H1 (cell line): ENCODE data around the gene RELB. TPM values are rescaled to one million over a fixed set of nuclear protein-coding genes. Genes with fewer than 3 reads are reported as not detected.

ENCODE experiments used
- CTCF ChIA-PET: fragments of 300-600 bp; sonication (Branson Sonifier 250); formaldehyde crosslinking; loops from one replicate; lab custom pipeline; 2021; ENCODE audit not compliant: partially characterized antibody; lab: Charles Lee
- POLR2A ChIA-PET: fragments of 300-600 bp; sonication (Branson Sonifier 250); formaldehyde crosslinking; loops from one replicate; lab custom pipeline; 2021; ENCODE audit warnings: inconsistent platforms; ENCODE audit not compliant: partially characterized antibody; lab: Charles Lee
- DNase-seq, 2 experiments: peaks; one replicate each; pipeline versions ENCODE4 v3.0.0 to v3.0.0-alpha.2; 2010 to 2022; ENCODE audit warnings: low spot score in 2 of 2, low read depth in 1 of 2, mixed read lengths in 1 of 2
- FAIRE-seq: peaks from 2 replicates; lab custom pipeline; 2011; peaks lifted over from hg19 to GRCh38; lab: Jason Lieb, UNC
- H2AFZ ChIP-seq: 2 replicates; pipeline ENCODE4 v1.8.1; 2012; ENCODE audit warnings: low read length, inconsistent platforms
- H2AK5ac ChIP-seq: 2 replicates; pipeline ENCODE4 v1.6.1; 2013; ENCODE audit warnings: low read depth, low read length
- H2BK120ac ChIP-seq: replicated peaks from 2 replicates; pipeline ENCODE3; 2013; ENCODE audit warnings: low read depth, low read length, inconsistent platforms
- H2BK12ac ChIP-seq: 2 replicates; pipeline ENCODE4 v1.6.1; 2013; ENCODE audit warnings: low read depth, low read length
- H2BK15ac ChIP-seq: 2 replicates; pipeline ENCODE4 v1.6.1; 2013; ENCODE audit warnings: low read length
- H2BK20ac ChIP-seq: 2 replicates; pipeline ENCODE4 v1.6.1; 2013; ENCODE audit warnings: low read length
- H2BK5ac ChIP-seq: 2 replicates; pipeline ENCODE4 v1.6.1; 2013; ENCODE audit warnings: low read depth, low read length
- H3K14ac ChIP-seq: 2 replicates; pipeline ENCODE4 v1.6.1; 2013; ENCODE audit warnings: inconsistent platforms; ENCODE audit not compliant: insufficient read length
- H3K18ac ChIP-seq: 2 replicates; pipeline ENCODE4 v1.6.1; 2013; ENCODE audit warnings: low read length; ENCODE audit errors: extremely low read depth
- H3K23ac ChIP-seq: 2 replicates; pipeline ENCODE4 v1.6.1; 2013; ENCODE audit warnings: inconsistent platforms; ENCODE audit not compliant: insufficient read length
- H3K23me2 ChIP-seq: 2 replicates; pipeline ENCODE4 v1.6.1; 2013; ENCODE audit warnings: low read depth, low read length
- H3K27ac ChIP-seq: 2 replicates; pipeline ENCODE4 v1.6.1; 2011; ENCODE audit warnings: low read depth, low read length, inconsistent platforms
- H3K27me3 ChIP-seq, 4 experiments: replicated peaks in 1 of 4; 1 replicate in 1 of 4; 2 replicates in 3 of 4; pipeline versions ENCODE4 v1.6.1 to v1.8.1; 2011 to 2013; ENCODE audit warnings: low read length in 3 of 4, mild to moderate bottlenecking in 3 of 4, inconsistent platforms in 2 of 4, mixed read lengths in 2 of 4, moderate library complexity in 1 of 4; ENCODE audit not compliant: control insufficient read depth in 3 of 4, insufficient read depth in 3 of 4; ENCODE audit errors: extremely low read depth in 1 of 4
- H3K36me3 ChIP-seq, 4 experiments: 2 replicates each; pipeline versions ENCODE4 v1.6.1 to v1.8.1; 2011 to 2013; ENCODE audit warnings: mild to moderate bottlenecking in 4 of 4, low read length in 3 of 4, moderate library complexity in 2 of 4, control low read depth in 1 of 4, inconsistent platforms in 1 of 4; ENCODE audit not compliant: insufficient read depth in 4 of 4, control insufficient read depth in 2 of 4
- H3K4ac ChIP-seq: replicated peaks from 2 replicates; pipeline ENCODE3; 2013; ENCODE audit warnings: low read length, low read depth, mixed read lengths, inconsistent platforms; ENCODE audit not compliant: insufficient read length
- H3K4me1 ChIP-seq, 4 experiments: replicated peaks in 1 of 4; 1 replicate in 1 of 4; 2 replicates in 3 of 4; pipeline versions ENCODE4 v1.6.1 to v1.8.1; 2011 to 2013; ENCODE audit warnings: low read length in 3 of 4, inconsistent platforms in 2 of 4, mixed read lengths in 1 of 4; ENCODE audit not compliant: insufficient read depth in 4 of 4, control insufficient read depth in 3 of 4
- H3K4me2 ChIP-seq, 2 experiments: 2 replicates each; pipeline versions ENCODE4 v1.6.1 to v1.8.1; 2011 to 2013; ENCODE audit warnings: low read depth in 2 of 2, low read length in 2 of 2, control low read depth in 1 of 2, inconsistent platforms in 1 of 2, mild to moderate bottlenecking in 1 of 2; ENCODE audit not compliant: insufficient read depth in 1 of 2
- H3K4me3 ChIP-seq, 4 experiments: fragments of 200-600, 300-600 bp in 1 of 4; sonication (generic), shearing (Covaris generic), sonication (Bioruptor Twin) in 1 of 4; 2 replicates each; pipeline versions ENCODE4 v1.5.1 to v1.8.1; 2011 to 2016; ENCODE audit warnings: low read length in 4 of 4, low read depth in 3 of 4, control low read depth in 2 of 4, inconsistent platforms in 2 of 4, mild to moderate bottlenecking in 2 of 4, mixed read lengths in 1 of 4, moderate library complexity in 1 of 4; ENCODE audit not compliant: insufficient read depth in 2 of 4; ENCODE audit errors: extremely low read depth in 1 of 4
- H3K56ac ChIP-seq: replicated peaks from 2 replicates; pipeline ENCODE3; 2013; ENCODE audit warnings: low read depth, mild to moderate bottlenecking, mixed read lengths, low read length, inconsistent platforms; ENCODE audit not compliant: insufficient read length
- H3K79me1 ChIP-seq: 2 replicates; pipeline ENCODE4 v1.6.1; 2013; ENCODE audit warnings: low read depth, low read length, control low read depth
- H3K79me2 ChIP-seq, 2 experiments: 2 replicates each; pipeline versions ENCODE4 v1.6.1 to v1.8.1; 2012 to 2013; ENCODE audit warnings: low read length in 2 of 2, mild to moderate bottlenecking in 2 of 2, inconsistent platforms in 1 of 2; ENCODE audit not compliant: insufficient read depth in 2 of 2, control insufficient read depth in 1 of 2
- H3K9ac ChIP-seq, 4 experiments: replicated peaks in 1 of 4; 1 replicate in 1 of 4; 2 replicates in 3 of 4; pipeline versions ENCODE4 v1.6.1 to v1.8.1; 2011 to 2013; ENCODE audit warnings: low read depth in 3 of 4, low read length in 3 of 4, control low read depth in 2 of 4, mild to moderate bottlenecking in 2 of 4, moderate library complexity in 2 of 4, inconsistent platforms in 1 of 4; ENCODE audit errors: extremely low read depth in 1 of 4
- H3K9me3 ChIP-seq, 2 experiments: 2 replicates each; pipeline versions ENCODE4 v1.6.1 to v1.8.1; 2012 to 2013; ENCODE audit warnings: mild to moderate bottlenecking in 2 of 2, moderate library complexity in 2 of 2, control low read depth in 1 of 2, inconsistent platforms in 1 of 2, low read depth in 1 of 2, low read length in 1 of 2, mixed read lengths in 1 of 2; ENCODE audit not compliant: insufficient read depth in 2 of 2
- H4K20me1 ChIP-seq, 2 experiments: replicated peaks in 1 of 2; 2 replicates each; pipeline versions ENCODE3 to v1.8.1; 2011 to 2013; ENCODE audit warnings: inconsistent platforms in 2 of 2, low read length in 2 of 2, mild to moderate bottlenecking in 1 of 2; ENCODE audit not compliant: insufficient read depth in 2 of 2, control insufficient read depth in 1 of 2
- H4K5ac ChIP-seq: 2 replicates; pipeline ENCODE4 v1.6.1; 2013; ENCODE audit warnings: low read length, low read depth, mixed read lengths, inconsistent platforms; ENCODE audit not compliant: insufficient read length
- H4K8ac ChIP-seq: 2 replicates; pipeline ENCODE4 v1.8.0; 2013; ENCODE audit warnings: mild to moderate bottlenecking, moderate library complexity, low read length, inconsistent platforms; ENCODE audit not compliant: insufficient read depth; ENCODE audit errors: extremely low read depth
- H4K91ac ChIP-seq: replicated peaks from 2 replicates; pipeline ENCODE3; 2013; ENCODE audit warnings: low read length, mixed read lengths, inconsistent platforms; ENCODE audit not compliant: insufficient read length
- CTBP2 ChIP-seq: IDR thresholded peaks from 2 replicates; pipeline ENCODE4 v1.7.0; 2011; ENCODE audit warnings: borderline replicate concordance, mild to moderate bottlenecking, moderate library complexity, mixed read lengths, low read length; ENCODE audit not compliant: insufficient read depth, insufficient read length
- HDAC6 ChIP-seq: IDR thresholded peaks from one replicate; pipeline ENCODE4 v1.7.1; 2012; ENCODE audit warnings: low read depth, mild to moderate bottlenecking, inconsistent platforms, low read length, moderate library complexity
- NRF1 ChIP-seq: IDR thresholded peaks from 2 replicates; pipeline ENCODE4 v1.6.1; 2011; ENCODE audit warnings: mild to moderate bottlenecking, low read depth, low read length, improper control_type of control experiment
- POLR2AphosphoS5 ChIP-seq: IDR thresholded peaks from 2 replicates; pipeline ENCODE4 v1.6.1; 2011; ENCODE audit warnings: low read depth, low read length
- SIX5 ChIP-seq: IDR thresholded peaks from 2 replicates; pipeline ENCODE4 v1.6.1; 2011; ENCODE audit warnings: mild to moderate bottlenecking, low read depth, low read length
- SP2 ChIP-seq: IDR thresholded peaks from 2 replicates; pipeline ENCODE4 v1.6.1; 2012; ENCODE audit warnings: mild to moderate bottlenecking, low read length, inconsistent platforms
- WGBS, 2 experiments: shearing (Covaris generic) in 1 of 2; methylation state at CpG; one replicate each; pipeline versions ENCODE4 v1.1.6 to v1.1.7; 2013 to 2015; ENCODE audit warnings: low lambda C conversion rate in 2 of 2, mixed read lengths in 2 of 2, inconsistent platforms in 1 of 2, low coverage in 1 of 2, missing lambda C conversion rate in 1 of 2; ENCODE audit not compliant: insufficient replicate concordance in 2 of 2, insufficient coverage in 1 of 2, insufficient read length in 1 of 2; ENCODE audit errors: extremely low coverage in 1 of 2, missing lambda C conversion rate in 1 of 2; 5-methylcytosine and 5-hydroxymethylcytosine counted together
- polyA plus RNA-seq, 7 experiments: library from polyadenylated mRNA; depleted of rRNA in 3 of 7; stranded (reverse) in 5 of 7; unstranded in 2 of 7; fragments of >200 nt in 5 of 7; fragments of 200-250 nt in 2 of 7; gene quantifications; 1 replicate in 5 of 7; 2 replicates in 1 of 7; 4 replicates in 1 of 7; pipeline versions ENCODE4 v1.2.1 to v1.2.3, GENCODE V29; 2011 to 2013; ENCODE audit warnings: missing spikeins in 2 of 7, mixed read lengths in 2 of 7
- total RNA-seq: library from RNA; stranded (reverse); fragmentation: NEBNext Ultra II Directional; extraction: Animal tissue kit (Norgen Biotek cat#: 25700); gene quantifications from 2 replicates; pipeline ENCODE4 v1.2.1, GENCODE V29; 2021
- TF ChIP-seq, protein P1 (sequence below): IDR thresholded peaks from 2 replicates; pipeline ENCODE4 v1.6.1; 2011; ENCODE audit warnings: low read length, improper control_type of control experiment
- TF ChIP-seq, protein P2 (sequence below): IDR thresholded peaks from 2 replicates; pipeline ENCODE4 v1.6.1; 2012; ENCODE audit warnings: low read length, inconsistent platforms

RELB gene
- total and polyA plus RNA-seq, 2 of the 8 experiments (the other 6 are each of a cell fraction or from before 2014, with no cell fraction given) = 10.0 to 13.1 TPM

DNA sequence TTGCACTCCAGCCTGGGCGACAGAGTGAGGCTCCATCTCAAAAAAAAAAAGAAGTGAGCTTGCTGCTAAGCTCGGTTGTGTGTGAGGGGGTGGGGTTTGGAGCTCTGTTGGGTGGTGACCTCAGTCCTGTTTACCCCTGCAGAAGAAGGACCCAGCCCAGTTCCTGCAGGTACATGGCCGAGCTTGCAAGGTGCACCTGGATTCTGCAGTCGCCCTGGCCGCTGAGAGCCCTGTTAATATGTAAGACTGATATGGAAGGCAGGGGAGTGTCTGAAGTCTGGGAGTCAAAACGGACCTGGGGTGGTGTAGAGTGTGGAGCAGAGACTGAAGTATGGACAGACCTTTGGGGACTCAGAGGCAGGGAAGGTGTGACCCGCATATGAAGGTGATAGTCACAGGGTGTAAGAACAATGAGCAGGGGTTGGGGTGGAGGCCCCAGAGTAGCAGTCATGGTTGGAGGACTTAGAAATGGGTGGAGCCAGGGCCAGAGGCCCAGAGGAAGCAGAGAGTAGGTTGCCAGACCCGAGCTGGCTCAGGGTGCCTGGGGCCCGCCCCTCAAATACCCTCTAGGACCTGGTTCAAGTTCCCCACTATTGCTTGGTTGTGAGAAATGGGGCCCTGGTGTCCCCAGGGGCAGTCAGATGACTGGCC, 50.8 kb downstream of the RELB start:
- Histone ChIP-seq H3K79me1 (peaks cover 8% of the 10 kb centered on the region), H3K9me3 (no peaks in the 10 kb centered on the region), H3K4ac (no peak overlapping the region), H2BK15ac (no peak overlapping the region), H3K79me2 (peaks cover 0 to 27% of the 10 kb centered on the region in 2 experiments; a peak in 2 of 4 replicates), H3K4me2 (no peak overlapping the region)
- POLR2A ChIA-PET = interaction anchor here (1.0 to 1.3 kb wide), 4 partner anchors 20 to 97 kb away, joined by 3 read pairs; partner anchors contain the start of gene CLPTM1
- no peak for FAIRE-seq
- TF ChIP-seq, protein P1, sequence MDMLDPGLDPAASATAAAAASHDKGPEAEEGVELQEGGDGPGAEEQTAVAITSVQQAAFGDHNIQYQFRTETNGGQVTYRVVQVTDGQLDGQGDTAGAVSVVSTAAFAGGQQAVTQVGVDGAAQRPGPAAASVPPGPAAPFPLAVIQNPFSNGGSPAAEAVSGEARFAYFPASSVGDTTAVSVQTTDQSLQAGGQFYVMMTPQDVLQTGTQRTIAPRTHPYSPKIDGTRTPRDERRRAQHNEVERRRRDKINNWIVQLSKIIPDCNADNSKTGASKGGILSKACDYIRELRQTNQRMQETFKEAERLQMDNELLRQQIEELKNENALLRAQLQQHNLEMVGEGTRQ = no peak
- no peak for TF ChIP-seq POLR2AphosphoS5
- TF ChIP-seq, protein P2, sequence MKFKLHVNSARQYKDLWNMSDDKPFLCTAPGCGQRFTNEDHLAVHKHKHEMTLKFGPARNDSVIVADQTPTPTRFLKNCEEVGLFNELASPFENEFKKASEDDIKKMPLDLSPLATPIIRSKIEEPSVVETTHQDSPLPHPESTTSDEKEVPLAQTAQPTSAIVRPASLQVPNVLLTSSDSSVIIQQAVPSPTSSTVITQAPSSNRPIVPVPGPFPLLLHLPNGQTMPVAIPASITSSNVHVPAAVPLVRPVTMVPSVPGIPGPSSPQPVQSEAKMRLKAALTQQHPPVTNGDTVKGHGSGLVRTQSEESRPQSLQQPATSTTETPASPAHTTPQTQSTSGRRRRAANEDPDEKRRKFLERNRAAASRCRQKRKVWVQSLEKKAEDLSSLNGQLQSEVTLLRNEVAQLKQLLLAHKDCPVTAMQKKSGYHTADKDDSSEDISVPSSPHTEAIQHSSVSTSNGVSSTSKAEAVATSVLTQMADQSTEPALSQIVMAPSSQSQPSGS = no peak
- no peak for TF ChIP-seq CTBP2
- TF ChIP-seq HDAC6 = no peak
- TF ChIP-seq SIX5 = no peak
- no peak for TF ChIP-seq SP2
- no peak for TF ChIP-seq NRF1
- TF ChIP-seq, all 59 proteins: peak for 0
- Histone ChIP-seq H2BK20ac (no peak overlapping the region), H2AK5ac (no peak overlapping the region), H2AFZ (no peak overlapping the region), H3K18ac (no peak overlapping the region), H3K27ac (no peak overlapping the region), H4K91ac (no peak overlapping the region), H3K14ac (no peak overlapping the region), H3K4me1 (no peaks in the 10 kb centered on the region), H3K4me3 (no peak overlapping the region), H3K36me3 (peaks cover 6 to 29% (median 13%) of the 10 kb centered on the region in 4 experiments; a peak in 6 of 8 replicates), H4K5ac (no peak overlapping the region), H2BK12ac (no peak overlapping the region), H3K23ac (no peak overlapping the region), H4K20me1 (peaks cover 10 to 15% of the 10 kb centered on the region in 2 experiments), H4K8ac (no peak overlapping the region), H3K27me3 (no peaks in the 10 kb centered on the region), H2BK120ac (no peak overlapping the region), H3K56ac (no peak overlapping the region), H2BK5ac (no peak overlapping the region; the same call in 1 of the 2 replicates), H3K23me2 (no peaks in the 10 kb centered on the region), H3K9ac (no peak overlapping the region)
- CTCF ChIA-PET = interaction anchor here (0.9 to 1.7 kb wide), 8 partner anchors 12 to 95 kb away, joined by 3 to 6 read pairs (median 4); partner anchors contain the start of gene CLASRP
- 94% methylated on average over 8 of the region's 9 CpGs; no CpG with 5 or more reads in 1 of the 2 experiments for WGBS, 2 experiments
- DNase-seq = no peak
